GM12891 (cell line): Measurements from ENCODE around the gene DCLK1.

Experiments
- POLR2A ChIP-seq: IDR thresholded peaks from 2 replicates; pipeline ENCODE4 v1.6.1; 2011; ENCODE audit warnings: low read depth, low read length, control low read depth
- POLR2AphosphoS5 ChIP-seq: IDR thresholded peaks from 2 replicates; pipeline ENCODE4 v1.6.1; 2011; ENCODE audit warnings: low read depth, low read length, control low read depth
- SPI1 ChIP-seq: IDR thresholded peaks from 2 replicates; pipeline ENCODE4 v1.6.1; 2011; ENCODE audit warnings: low read depth, low read length, control low read depth
- TAF1 ChIP-seq: IDR thresholded peaks from 2 replicates; pipeline ENCODE4 v1.6.1; 2011; ENCODE audit warnings: low read depth, low read length, control low read depth

- TF ChIP-seq POLR2A (no peak), POLR2AphosphoS5 (no peak), SPI1 (peak; percentile 65), TAF1 (no peak)
Measured at GRCh38 chr13:35722458-35723052, 408.6 kb downstream of the DCLK1 start.
